ENCODE measurements around the gene GPRC5A. TPM values are rescaled to one million over a fixed set of nuclear protein-coding genes. Genes with fewer than 3 reads are reported as not detected.

The GPRC5A gene
- total and polyA plus RNA-seq, 9 donors = 6.5 to 71.5 (median 37.9) TPM

GRCh38 chr12:12919666-12920435 is 28.5 kb downstream of the GPRC5A start:
- intact Hi-C loops (cut with DNase I) = loop anchor here (5.0 to 10.0 kb wide), 7 partner anchors 62 to 292 kb away; no protein-coding TSS in a partner anchor
- 74 to 82% (median 78%) methylated on average over 5 of the region's 5 CpGs for WGBS, 3 donors
- no peak for DNase-seq

GRCh38 chr12:12922191-12922616 is 30.8 kb downstream of the GPRC5A start:
- H3K36me3 ChIP-seq = no peaks in the 10 kb centered on the region
- peaks cover 4% of the 10 kb centered on the region for H3K4me1 ChIP-seq (ENCODE audit: insufficient read depth)
- no peak for DNase-seq
- no peaks in the 10 kb centered on the region for H3K9me3 ChIP-seq
- no peak overlapping the region for H3K27ac ChIP-seq
- TF ChIP-seq, protein P1, sequence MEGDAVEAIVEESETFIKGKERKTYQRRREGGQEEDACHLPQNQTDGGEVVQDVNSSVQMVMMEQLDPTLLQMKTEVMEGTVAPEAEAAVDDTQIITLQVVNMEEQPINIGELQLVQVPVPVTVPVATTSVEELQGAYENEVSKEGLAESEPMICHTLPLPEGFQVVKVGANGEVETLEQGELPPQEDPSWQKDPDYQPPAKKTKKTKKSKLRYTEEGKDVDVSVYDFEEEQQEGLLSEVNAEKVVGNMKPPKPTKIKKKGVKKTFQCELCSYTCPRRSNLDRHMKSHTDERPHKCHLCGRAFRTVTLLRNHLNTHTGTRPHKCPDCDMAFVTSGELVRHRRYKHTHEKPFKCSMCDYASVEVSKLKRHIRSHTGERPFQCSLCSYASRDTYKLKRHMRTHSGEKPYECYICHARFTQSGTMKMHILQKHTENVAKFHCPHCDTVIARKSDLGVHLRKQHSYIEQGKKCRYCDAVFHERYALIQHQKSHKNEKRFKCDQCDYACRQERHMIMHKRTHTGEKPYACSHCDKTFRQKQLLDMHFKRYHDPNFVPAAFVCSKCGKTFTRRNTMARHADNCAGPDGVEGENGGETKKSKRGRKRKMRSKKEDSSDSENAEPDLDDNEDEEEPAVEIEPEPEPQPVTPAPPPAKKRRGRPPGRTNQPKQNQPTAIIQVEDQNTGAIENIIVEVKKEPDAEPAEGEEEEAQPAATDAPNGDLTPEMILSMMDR (IDR thresholded peaks at IDR 0.05) = no peak
- TF ChIP-seq EP300 (IDR thresholded peaks at IDR 0.05) = no peak
- TF ChIP-seq POLR2A (IDR thresholded peaks at IDR 0.05) = no peak
- H3K27me3 ChIP-seq = no peaks in the 10 kb centered on the region
- intact Hi-C loops (cut with DNase I) = no loop called here
- 43 to 58% (median 56%) methylated on average over 6 of the region's 6 CpGs for WGBS, 3 donors
- no peak overlapping the region for H3K4me3 ChIP-seq

More at GRCh38 chr12:12919666-12920435, 28.5 kb downstream of the GPRC5A start:
- H3K9me3 ChIP-seq = no peaks in the 10 kb centered on the region
- H3K27me3 ChIP-seq = no peaks in the 10 kb centered on the region
- no peak overlapping the region for H3K27ac ChIP-seq
- TF ChIP-seq, protein P1 (IDR thresholded peaks at IDR 0.05) = no peak
- TF ChIP-seq POLR2A (IDR thresholded peaks at IDR 0.05) (no peak), EP300 (IDR thresholded peaks at IDR 0.05) (no peak)
- no peak overlapping the region for H3K4me3 ChIP-seq
- no peaks in the 10 kb centered on the region for H3K36me3 ChIP-seq
- peaks cover 13% of the 10 kb centered on the region for H3K4me1 ChIP-seq (ENCODE audit: insufficient read depth)

DNA sequence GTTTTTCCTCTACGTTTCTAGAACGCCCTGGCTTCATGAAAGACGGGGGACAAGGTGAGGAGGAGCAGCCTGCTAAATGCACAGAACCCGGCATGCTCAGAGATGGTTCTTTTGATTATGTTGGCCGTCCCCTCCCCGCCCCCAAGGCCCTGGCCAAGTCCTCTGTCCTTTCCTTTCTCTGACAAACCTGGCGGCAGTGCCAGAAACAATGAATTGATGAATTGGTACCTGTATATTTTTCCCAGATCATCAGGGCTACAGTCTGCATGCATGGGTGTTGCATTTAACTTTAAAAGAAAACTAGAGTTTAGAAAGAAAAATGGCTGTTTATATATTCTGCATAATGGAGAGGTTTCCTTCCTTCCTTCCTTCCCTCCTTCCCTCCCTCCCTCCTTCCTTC is 31.6 kb downstream of the GPRC5A start:
- H3K27ac ChIP-seq = no peak overlapping the region
- H3K36me3 ChIP-seq = no peaks in the 10 kb centered on the region
- H3K4me3 ChIP-seq = no peak overlapping the region
- intact Hi-C loops (cut with DNase I) = no loop called here
- no peaks in the 10 kb centered on the region for H3K9me3 ChIP-seq
- 93 to 95% (median 94%) methylated on average over 7 of the region's 7 CpGs for WGBS, 3 donors
- no peak for TF ChIP-seq POLR2A (IDR thresholded peaks at IDR 0.05)
- no peak for TF ChIP-seq EP300 (IDR thresholded peaks at IDR 0.05)
- TF ChIP-seq, protein P1 (IDR thresholded peaks at IDR 0.05) = no peak
- DNase-seq = no peak
- H3K27me3 ChIP-seq = no peaks in the 10 kb centered on the region
- no peaks in the 10 kb centered on the region for H3K4me1 ChIP-seq (ENCODE audit: insufficient read depth)

- H3K9me3 ChIP-seq = no peaks in the 10 kb centered on the region
- no peak overlapping the region for H3K27ac ChIP-seq
- 56 to 79% (median 64%) methylated on average over 4 of the region's 4 CpGs for WGBS, 3 donors
These were observed 32.8 kb downstream of the GPRC5A start for GRCh38 chr12:12924169-12924568.

More at GRCh38 chr12:12924169-12924568, 32.8 kb downstream of the GPRC5A start:
- H3K36me3 ChIP-seq = no peaks in the 10 kb centered on the region
- H3K4me1 ChIP-seq (ENCODE audit: insufficient read depth) = no peaks in the 10 kb centered on the region
- intact Hi-C loops (cut with DNase I) = no loop called here
- no peak for DNase-seq
- H3K4me3 ChIP-seq = no peak overlapping the region
- H3K27me3 ChIP-seq = no peaks in the 10 kb centered on the region
- TF ChIP-seq EP300 (IDR thresholded peaks at IDR 0.05) (no peak), POLR2A (IDR thresholded peaks at IDR 0.05) (no peak)
- TF ChIP-seq, protein P1 (IDR thresholded peaks at IDR 0.05) = no peak
